HL-60 (cell line): Measurements from ENCODE around the gene SCN5A.

Experiments
- DNase-seq, 2 experiments: peaks; one replicate each; pipeline ENCODE4 v3.0.0-alpha.2; 2010 to 2020; ENCODE audit warnings: low read depth in 1 of 2, low spot score in 1 of 2
- H3K27ac ChIP-seq: fragments of 250-450 bp; sonication (Bioruptor Pico); replicated peaks from 2 replicates; pipeline ENCODE4 v1.5.1; 2020; ENCODE audit warnings: mild to moderate bottlenecking, moderate library complexity
- H3K27me3 ChIP-seq: fragments of 250-450 bp; sonication (Bioruptor Pico); 2 replicates; pipeline ENCODE4 v1.5.1; 2021; ENCODE audit warnings: mild to moderate bottlenecking, moderate library complexity; ENCODE audit not compliant: insufficient read depth, poor library complexity, severe bottlenecking
- H3K4me3 ChIP-seq: replicated peaks from 2 replicates; pipeline ENCODE4 v1.5.1; 2011; ENCODE audit warnings: mild to moderate bottlenecking, control low read depth, low read length; ENCODE audit not compliant: insufficient read depth
- CTCF ChIP-seq: IDR thresholded peaks from one replicate; pipeline ENCODE4 v1.5.1; 2011; ENCODE audit warnings: low read length, control low read depth, inconsistent platforms; ENCODE audit not compliant: insufficient read depth
- GABPA ChIP-seq: IDR thresholded peaks from 2 replicates; pipeline ENCODE4 v1.6.1; 2012; ENCODE audit warnings: low read depth
- POLR2AphosphoS5 ChIP-seq: IDR thresholded peaks from 2 replicates; pipeline ENCODE4 v1.6.1; 2012; ENCODE audit warnings: low read depth
- REST ChIP-seq: IDR thresholded peaks from 2 replicates; pipeline ENCODE4 v1.6.1; 2012; ENCODE audit warnings: low read depth; ENCODE audit not compliant: insufficient replicate concordance
- SPI1 ChIP-seq: IDR thresholded peaks from 2 replicates; pipeline ENCODE4 v1.6.1; 2012; ENCODE audit warnings: low read depth, mild to moderate bottlenecking, borderline replicate concordance

The SCN5A gene

GRCh38 chr3:38647217-38647970 is 2.1 kb downstream of the SCN5A start:
- H3K27me3 ChIP-seq = peaks cover 23% of the 10 kb centered on the region
- DNase-seq = no peak
- no peak overlapping the region for H3K4me3 ChIP-seq
- TF ChIP-seq CTCF (no peak), REST (no peak), GABPA (no peak), SPI1 (no peak), POLR2AphosphoS5 (no peak)
- H3K27ac ChIP-seq = no peak overlapping the region

DNA sequence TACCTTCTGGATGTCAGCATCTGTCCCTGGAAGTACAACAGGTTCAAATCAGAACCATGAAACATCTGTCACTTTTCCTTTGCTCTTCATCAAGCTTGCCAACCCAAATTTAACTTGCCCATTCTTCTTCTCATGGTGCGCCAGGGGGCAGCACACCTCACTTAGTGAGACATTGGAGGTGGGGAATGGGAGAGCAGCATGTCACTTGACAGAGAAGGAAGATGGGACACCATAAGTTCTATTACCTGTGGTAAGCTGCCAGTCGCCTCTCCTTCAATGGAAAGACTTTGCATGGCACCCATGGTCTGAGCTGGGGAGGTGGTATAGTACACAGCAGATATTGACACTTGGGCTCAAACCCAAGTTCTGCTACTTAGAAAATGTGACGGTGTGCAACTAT is 2.9 kb downstream of the SCN5A start:
- Histone ChIP-seq H3K27ac (no peak overlapping the region), H3K4me3 (no peak overlapping the region), H3K27me3 (peaks cover 23% of the 10 kb centered on the region)
- peak in 1 of 2 experiments; percentile 32 for DNase-seq
- no peak for TF ChIP-seq GABPA
- no peak for TF ChIP-seq SPI1
- no peak for TF ChIP-seq REST
- peak; percentile 50 for TF ChIP-seq CTCF

DNA sequence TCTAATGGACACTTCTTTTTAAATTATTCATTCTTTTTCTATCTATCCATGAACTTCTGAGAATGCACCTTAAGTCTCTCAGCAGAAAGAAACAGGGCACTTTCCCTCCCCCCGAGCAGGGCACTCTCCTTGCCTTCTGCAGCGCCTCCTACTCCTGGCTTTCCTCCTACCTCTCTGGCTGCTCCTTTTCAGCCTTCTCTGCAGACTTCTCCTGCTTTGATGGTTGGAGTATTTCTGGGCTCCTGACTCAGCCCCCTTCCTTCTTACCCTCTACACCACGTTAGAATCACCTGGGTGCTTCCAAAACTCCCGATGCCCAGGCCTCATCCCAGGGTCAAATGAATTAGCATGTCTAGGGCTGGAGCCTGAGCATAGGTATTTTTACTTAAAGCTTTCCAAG is 3.4 kb downstream of the SCN5A start:
- Histone ChIP-seq H3K27me3 (peaks cover 23% of the 10 kb centered on the region), H3K27ac (no peak overlapping the region), H3K4me3 (no peak overlapping the region)
- TF ChIP-seq POLR2AphosphoS5 = no peak
- no peak for TF ChIP-seq CTCF
- TF ChIP-seq REST = no peak
- no peak for TF ChIP-seq GABPA
- no peak for TF ChIP-seq SPI1
- no peak for DNase-seq
